Natural killer cell (primary cell): ENCODE data around the gene HOMER3. TPM values are rescaled to one million over a fixed set of nuclear protein-coding genes. Genes with fewer than 3 reads are reported as not detected.

Source experiments
- ATAC-seq, 3 donors: fragments of 150-1000 bp in 2 of 3; fragments of 200-7000 bp in 1 of 3; cut with Tn5 transposase; 1 replicate in 1 of 3; 2 replicates in 2 of 3; pipeline ENCODE4 v1.10.0; 2021; ENCODE audit warnings: mild to moderate bottlenecking in 2 of 3, moderate library complexity in 2 of 3
- DNase-seq, 2 donors: peaks; one replicate each; pipeline versions ENCODE4 v3.0.0 to v3.0.0-alpha.2; 2013 to 2021; ENCODE audit warnings: mixed read lengths in 1 of 2
- H3K27ac ChIP-seq: one replicate; pipeline ENCODE4 v1.5.1; 2013; ENCODE audit warnings: mild to moderate bottlenecking, low read length
- H3K27me3 ChIP-seq: one replicate; pipeline ENCODE4 v1.6.1; 2013; ENCODE audit warnings: low read length; ENCODE audit not compliant: control insufficient read depth, insufficient read depth
- H3K36me3 ChIP-seq: one replicate; pipeline ENCODE4 v1.6.1; 2013; ENCODE audit warnings: low read length; ENCODE audit not compliant: control insufficient read depth, insufficient read depth
- H3K4me1 ChIP-seq: one replicate; pipeline ENCODE4 v1.6.1; 2013; ENCODE audit warnings: low read length; ENCODE audit not compliant: control insufficient read depth, insufficient read depth
- H3K4me3 ChIP-seq: one replicate; pipeline ENCODE4 v1.5.1; 2013; ENCODE audit warnings: low read length
- H3K9me3 ChIP-seq: one replicate; pipeline ENCODE4 v1.6.1; 2013; ENCODE audit warnings: low read length; ENCODE audit not compliant: control insufficient read depth, insufficient read depth
- H3K27ac Mint-ChIP-seq, 2 donors: one replicate each; pipeline ENCODE4 v1.8.0; 2022; ENCODE audit warnings: mild to moderate bottlenecking in 2 of 2, mixed read lengths in 2 of 2, moderate library complexity in 1 of 2
- H3K27me3 Mint-ChIP-seq, 2 donors: one replicate each; pipeline ENCODE4 v1.8.0; 2022; ENCODE audit warnings: low read depth in 2 of 2, mixed read lengths in 2 of 2
- H3K36me3 Mint-ChIP-seq: one replicate; pipeline ENCODE4 v1.8.0; 2022; ENCODE audit warnings: mixed read lengths
- H3K4me1 Mint-ChIP-seq, 2 donors: one replicate each; pipeline ENCODE4 v1.8.0; 2022; ENCODE audit warnings: mixed read lengths in 2 of 2
- H3K4me3 Mint-ChIP-seq: one replicate; pipeline ENCODE4 v1.8.0; 2022; ENCODE audit warnings: mild to moderate bottlenecking, moderate library complexity, mixed read lengths
- H3K9me3 Mint-ChIP-seq, 2 donors: one replicate each; pipeline ENCODE4 v1.8.0; 2022; ENCODE audit warnings: mixed read lengths in 2 of 2
- WGBS: methylation state at CpG from one replicate; pipeline ENCODE4 v1.1.7; 2013; ENCODE audit warnings: missing lambda C conversion rate; ENCODE audit not compliant: insufficient coverage; 5-methylcytosine and 5-hydroxymethylcytosine counted together
- intact Hi-C: fragments of 100-400 bp; cut with micrococcal nuclease; formaldehyde crosslinking; loops from one replicate; pipeline ENCODE4 v1.14.2; 2022
- total RNA-seq, 4 donors: library from RNA; stranded (reverse); fragments of 120-200 nt in 1 of 4; gene quantifications; one replicate each; pipeline versions ENCODE4 v1.2.3 to v1.2.4, GENCODE V29; 2013 to 2022
- TF ChIP-seq, protein P1 (sequence below): fragments of 200-600 bp; IDR thresholded peaks from one replicate; pipeline ENCODE4 v1.8.0; 2022; ENCODE audit warnings: antibody characterized with exemption

The HOMER3 gene
- total RNA-seq, 3 donors from 2014 or later (not counting 1 experiment from before 2014, with no cell fraction given) = 0.19 to 4.8 TPM; not detected in 1

DNA sequence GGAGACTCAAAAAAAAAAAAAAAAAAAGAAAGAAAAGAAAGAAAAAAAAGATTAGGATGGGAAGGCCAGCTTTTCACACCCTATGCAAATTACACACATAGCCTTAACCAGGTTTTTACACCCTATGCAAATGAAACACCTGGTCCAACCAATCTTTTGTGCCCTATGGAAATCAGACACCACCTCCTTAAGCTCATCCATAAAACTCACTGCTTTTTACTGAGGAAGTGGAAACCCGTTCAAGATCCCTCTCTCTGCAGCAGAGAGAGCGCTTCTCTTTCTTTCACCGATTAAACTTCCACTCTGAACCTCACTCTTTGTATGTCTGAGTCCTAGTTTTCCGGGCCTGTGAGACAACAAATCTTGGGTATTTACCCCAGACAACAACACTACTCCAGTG, 25.3 kb upstream of the HOMER3 start:
- Mint-ChIP-seq H3K27me3 (peaks cover 12 to 17% of the 10 kb centered on the region in 2 donors), H3K4me1 (peaks cover 0 to 12% of the 10 kb centered on the region in 2 donors), H3K4me3 (no peak overlapping the region), H3K36me3 (no peaks in the 10 kb centered on the region), H3K27ac (no peak overlapping the region), H3K9me3 (no peaks in the 10 kb centered on the region)
- intact Hi-C loops = no loop called here
- Histone ChIP-seq H3K27me3 (peaks cover 5% of the 10 kb centered on the region), H3K4me3 (no peak overlapping the region), H3K36me3 (no peaks in the 10 kb centered on the region), H3K4me1 (peaks cover 15% of the 10 kb centered on the region), H3K9me3 (peaks cover 4% of the 10 kb centered on the region), H3K27ac (no peak overlapping the region)
- DNase-seq (no peak), ATAC-seq (no peak)
- 72% methylated on average over 4 of the region's 4 CpGs for WGBS
- TF ChIP-seq, protein P1, sequence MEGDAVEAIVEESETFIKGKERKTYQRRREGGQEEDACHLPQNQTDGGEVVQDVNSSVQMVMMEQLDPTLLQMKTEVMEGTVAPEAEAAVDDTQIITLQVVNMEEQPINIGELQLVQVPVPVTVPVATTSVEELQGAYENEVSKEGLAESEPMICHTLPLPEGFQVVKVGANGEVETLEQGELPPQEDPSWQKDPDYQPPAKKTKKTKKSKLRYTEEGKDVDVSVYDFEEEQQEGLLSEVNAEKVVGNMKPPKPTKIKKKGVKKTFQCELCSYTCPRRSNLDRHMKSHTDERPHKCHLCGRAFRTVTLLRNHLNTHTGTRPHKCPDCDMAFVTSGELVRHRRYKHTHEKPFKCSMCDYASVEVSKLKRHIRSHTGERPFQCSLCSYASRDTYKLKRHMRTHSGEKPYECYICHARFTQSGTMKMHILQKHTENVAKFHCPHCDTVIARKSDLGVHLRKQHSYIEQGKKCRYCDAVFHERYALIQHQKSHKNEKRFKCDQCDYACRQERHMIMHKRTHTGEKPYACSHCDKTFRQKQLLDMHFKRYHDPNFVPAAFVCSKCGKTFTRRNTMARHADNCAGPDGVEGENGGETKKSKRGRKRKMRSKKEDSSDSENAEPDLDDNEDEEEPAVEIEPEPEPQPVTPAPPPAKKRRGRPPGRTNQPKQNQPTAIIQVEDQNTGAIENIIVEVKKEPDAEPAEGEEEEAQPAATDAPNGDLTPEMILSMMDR = no peak

- no peak for ATAC-seq
- WGBS = 95% methylated on average over 7 of the region's 9 CpGs
- Mint-ChIP-seq H3K27me3 (peaks cover 14 to 20% of the 10 kb centered on the region in 2 donors), H3K4me1 (peaks cover 0 to 13% of the 10 kb centered on the region in 2 donors), H3K36me3 (no peaks in the 10 kb centered on the region), H3K4me3 (no peak overlapping the region), H3K27ac (no peak overlapping the region), H3K9me3 (no peaks in the 10 kb centered on the region)
- Histone ChIP-seq H3K9me3 (peaks cover 4% of the 10 kb centered on the region), H3K36me3 (no peaks in the 10 kb centered on the region), H3K4me1 (peaks cover 15% of the 10 kb centered on the region), H3K27ac (no peak overlapping the region), H3K4me3 (no peak overlapping the region), H3K27me3 (peaks cover 5% of the 10 kb centered on the region)
- DNase-seq = no peak
- intact Hi-C loops = no loop called here
- TF ChIP-seq, protein P1 = no peak
These were observed 23.1 kb upstream of the HOMER3 start for GRCh38 chr19:18964121-18964520.

GRCh38 chr19:18961767-18962620, 21.0 kb upstream of the HOMER3 start:
- Histone ChIP-seq H3K36me3 (no peaks in the 10 kb centered on the region), H3K27me3 (peaks cover 5% of the 10 kb centered on the region), H3K9me3 (no peaks in the 10 kb centered on the region), H3K4me3 (no peak overlapping the region), H3K27ac (no peak overlapping the region), H3K4me1 (peaks cover 7% of the 10 kb centered on the region)
- intact Hi-C loops = no loop called here
- peaks cover 14 to 20% of the 10 kb centered on the region in 2 donors for H3K27me3 Mint-ChIP-seq
- ATAC-seq (peak in 1 of 3 donors; percentile 50), DNase-seq (peak in 1 of 2 donors; percentile 41)
- 22% methylated on average over 26 of the region's 26 CpGs for WGBS
- no peaks in the 10 kb centered on the region for H3K9me3 Mint-ChIP-seq
- no peaks in the 10 kb centered on the region for H3K36me3 Mint-ChIP-seq
- TF ChIP-seq, protein P1 = no peak
- H3K4me3 Mint-ChIP-seq = no peak overlapping the region
- H3K4me1 Mint-ChIP-seq = peaks cover 0 to 13% of the 10 kb centered on the region in 2 donors
- no peak overlapping the region for H3K27ac Mint-ChIP-seq
